A673 (cell line): ENCODE measurements around the gene TMEM273. TPM values are rescaled to one million over a fixed set of nuclear protein-coding genes. Genes with fewer than 3 reads are reported as not detected.

Experiments
- BruUV-seq: library from RNA; stranded (reverse); fragments of 400-500 nt; replicated peaks from 2 replicates; lab custom pipeline; 2021; lab: Mats Ljungman, UMichigan
- CTCF ChIA-PET: fragments of 300-600 bp; sonication (Branson Sonifier 250); formaldehyde crosslinking; loops from one replicate; lab custom pipeline; 2022; ENCODE audit warnings: antibody characterized with exemption; lab: Charles Lee
- POLR2A ChIA-PET: fragments of 300-600 bp; sonication (Branson Sonifier 250); formaldehyde crosslinking; loops from one replicate; lab custom pipeline; 2022; ENCODE audit warnings: antibody characterized with exemption; ENCODE audit not compliant: low non-redundant PET; lab: Charles Lee
- DNase-seq: peaks from one replicate; pipeline ENCODE4 v3.0.0-alpha.2; 2015; ENCODE audit warnings: low spot score
- H3K27ac ChIP-seq: fragments of 200-600 bp; sonication (generic); 2 replicates; pipeline ENCODE4 v1.5.1; 2016; ENCODE audit warnings: mixed run types, low read depth, mild to moderate bottlenecking, mixed read lengths, antibody characterized with exemption, low read length; ENCODE audit not compliant: poor library complexity, severe bottlenecking
- H3K27me3 ChIP-seq: fragments of 200-600 bp; sonication (generic); replicated peaks from 2 replicates; pipeline ENCODE4 v1.6.1; 2017; ENCODE audit warnings: mixed run types, low read depth, mild to moderate bottlenecking, mixed read lengths, antibody characterized with exemption, low read length; ENCODE audit not compliant: insufficient read depth, poor library complexity
- H3K36me3 ChIP-seq: fragments of 200-600 bp; sonication (generic); 2 replicates; pipeline ENCODE4 v1.6.1; 2016; ENCODE audit warnings: mixed run types, mild to moderate bottlenecking, mixed read lengths, antibody characterized with exemption, low read length; ENCODE audit not compliant: insufficient read depth, poor library complexity, severe bottlenecking
- H3K4me1 ChIP-seq: fragments of 200-600 bp; sonication (generic); 2 replicates; pipeline ENCODE4 v1.6.1; 2017; ENCODE audit warnings: mixed run types, mild to moderate bottlenecking, mixed read lengths, antibody characterized with exemption, low read length; ENCODE audit not compliant: insufficient read depth, poor library complexity, severe bottlenecking
- H3K4me3 ChIP-seq: fragments of 200-600 bp; sonication (generic); 2 replicates; pipeline ENCODE4 v1.5.1; 2016; ENCODE audit warnings: low read depth, mixed run types, mild to moderate bottlenecking, mixed read lengths, low read length; ENCODE audit not compliant: poor library complexity, severe bottlenecking
- H3K9me3 ChIP-seq: fragments of 200-600 bp; sonication (generic); 2 replicates; pipeline ENCODE4 v1.6.1; 2016; ENCODE audit warnings: mixed run types, low read depth, mild to moderate bottlenecking, mixed read lengths, antibody characterized with exemption, low read length; ENCODE audit not compliant: poor library complexity, severe bottlenecking
- EZH2 ChIP-seq: fragments of 200-600 bp; sonication (generic); IDR thresholded peaks from 2 replicates; pipeline ENCODE4 v1.6.1; 2017; ENCODE audit warnings: borderline replicate concordance, low read depth, mild to moderate bottlenecking, mixed read lengths, antibody characterized with exemption, low read length; ENCODE audit not compliant: poor library complexity, severe bottlenecking
- intact Hi-C: fragments of 100-400 bp; cut with micrococcal nuclease; formaldehyde crosslinking; loops from one replicate; pipeline ENCODE4 v1.10.0; 2022; ENCODE audit not compliant: unreplicated experiment
- total RNA-seq: library from RNA; stranded (reverse); gene quantifications from 2 replicates; pipeline ENCODE4 v1.2.3, GENCODE V29; 2021
- TF ChIP-seq, protein P1 (sequence below): fragments of 300-800, 200-600 bp; sonication (generic); conservative IDR thresholded peaks from 2 replicates; pipeline ENCODE4 v1.5.1; 2017; ENCODE audit warnings: low read depth, mild to moderate bottlenecking, antibody characterized with exemption, low read length, moderate library complexity, mixed read lengths

TMEM273 gene
- total RNA-seq, 1 experiment from 2014 or later: not detected

DNA sequence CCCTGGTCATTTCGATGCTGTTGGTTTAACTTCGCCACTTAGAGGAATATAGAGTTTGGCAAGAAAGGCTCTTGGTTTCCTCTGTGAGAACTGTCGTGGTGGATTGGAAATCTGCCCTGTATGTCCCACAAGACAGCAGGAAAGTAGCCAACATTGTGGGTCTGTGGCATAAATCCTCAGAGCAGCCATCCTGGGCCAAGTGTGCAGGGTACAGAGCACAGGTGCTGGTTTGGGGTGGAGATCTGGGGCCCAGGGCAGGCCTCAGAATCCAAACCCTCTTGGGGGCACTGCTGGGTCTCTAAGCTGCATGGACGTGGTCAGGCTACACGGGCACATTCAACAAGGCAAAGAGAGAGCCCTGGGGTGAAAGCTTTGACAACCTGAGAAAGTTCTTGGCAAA, 39.2 kb upstream of the TMEM273 start:
- CTCF ChIA-PET: no interaction called here
- POLR2A ChIA-PET: no interaction called here
- intact Hi-C loops: no loop called here
- no peak overlapping the region for H3K4me3 ChIP-seq
- H3K27me3 ChIP-seq: no peaks in the 10 kb centered on the region
- H3K9me3 ChIP-seq: no peaks in the 10 kb centered on the region
- TF ChIP-seq EZH2: no peak
- TF ChIP-seq, protein P1, sequence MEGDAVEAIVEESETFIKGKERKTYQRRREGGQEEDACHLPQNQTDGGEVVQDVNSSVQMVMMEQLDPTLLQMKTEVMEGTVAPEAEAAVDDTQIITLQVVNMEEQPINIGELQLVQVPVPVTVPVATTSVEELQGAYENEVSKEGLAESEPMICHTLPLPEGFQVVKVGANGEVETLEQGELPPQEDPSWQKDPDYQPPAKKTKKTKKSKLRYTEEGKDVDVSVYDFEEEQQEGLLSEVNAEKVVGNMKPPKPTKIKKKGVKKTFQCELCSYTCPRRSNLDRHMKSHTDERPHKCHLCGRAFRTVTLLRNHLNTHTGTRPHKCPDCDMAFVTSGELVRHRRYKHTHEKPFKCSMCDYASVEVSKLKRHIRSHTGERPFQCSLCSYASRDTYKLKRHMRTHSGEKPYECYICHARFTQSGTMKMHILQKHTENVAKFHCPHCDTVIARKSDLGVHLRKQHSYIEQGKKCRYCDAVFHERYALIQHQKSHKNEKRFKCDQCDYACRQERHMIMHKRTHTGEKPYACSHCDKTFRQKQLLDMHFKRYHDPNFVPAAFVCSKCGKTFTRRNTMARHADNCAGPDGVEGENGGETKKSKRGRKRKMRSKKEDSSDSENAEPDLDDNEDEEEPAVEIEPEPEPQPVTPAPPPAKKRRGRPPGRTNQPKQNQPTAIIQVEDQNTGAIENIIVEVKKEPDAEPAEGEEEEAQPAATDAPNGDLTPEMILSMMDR: no peak
- H3K4me1 ChIP-seq: no peaks in the 10 kb centered on the region
- H3K27ac ChIP-seq: no peak overlapping the region
- no TSS peak for BruUV-seq
- no peak for DNase-seq
- no peaks in the 10 kb centered on the region for H3K36me3 ChIP-seq

DNA sequence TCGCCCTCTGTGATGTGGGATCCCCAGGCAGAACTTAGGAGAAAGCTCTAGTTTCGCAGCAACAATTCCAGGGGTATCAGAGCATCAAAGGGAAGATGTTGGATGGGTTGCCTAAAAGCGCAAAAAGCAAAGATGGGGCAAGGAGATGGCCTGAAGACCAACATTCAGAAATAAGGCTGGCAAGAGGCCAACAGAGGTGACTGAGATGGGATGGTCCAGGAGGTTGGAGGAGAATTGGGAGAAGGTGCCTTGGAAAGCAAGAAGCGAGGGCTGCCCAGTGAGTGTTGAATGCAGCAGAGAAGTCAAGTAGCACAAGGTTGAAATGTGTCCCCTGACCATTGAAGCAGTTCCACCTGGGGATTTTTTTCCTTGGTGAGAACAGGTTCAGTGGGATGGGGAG, 38.4 kb upstream of the TMEM273 start:
- intact Hi-C loops: no loop called here
- Histone ChIP-seq H3K27me3 (no peaks in the 10 kb centered on the region), H3K27ac (no peak overlapping the region), H3K4me3 (no peak overlapping the region), H3K4me1 (no peaks in the 10 kb centered on the region), H3K9me3 (no peaks in the 10 kb centered on the region), H3K36me3 (no peaks in the 10 kb centered on the region)
- POLR2A ChIA-PET: no interaction called here
- no peak for TF ChIP-seq EZH2
- TF ChIP-seq, protein P1: no peak
- DNase-seq: no peak
- no TSS peak for BruUV-seq
- CTCF ChIA-PET: no interaction called here

GRCh38 chr10:49225218-49225876, 37.2 kb upstream of the TMEM273 start:
- DNase-seq: no peak
- ChIA-PET CTCF (no interaction called here), POLR2A (no interaction called here)
- no TSS peak for BruUV-seq
- TF ChIP-seq, protein P1: no peak
- TF ChIP-seq EZH2: no peak
- H3K9me3 ChIP-seq: no peaks in the 10 kb centered on the region
- H3K27ac ChIP-seq: no peak overlapping the region
- no peaks in the 10 kb centered on the region for H3K27me3 ChIP-seq
- intact Hi-C loops: no loop called here
- no peaks in the 10 kb centered on the region for H3K4me1 ChIP-seq
- no peaks in the 10 kb centered on the region for H3K36me3 ChIP-seq
- no peak overlapping the region for H3K4me3 ChIP-seq
